K562 (cell line): Measurements from ENCODE around the gene ICAM1. TPM values are rescaled to one million over a fixed set of nuclear protein-coding genes. Genes with fewer than 3 reads are reported as not detected.

Experiments used
- BMI1 ChIP-seq: fragments of 150-350 bp; IDR thresholded peaks from 2 replicates; pipeline ENCODE4 v1.6.1; 2014; ENCODE audit warnings: low read length
- CCNT2 ChIP-seq: IDR thresholded peaks from 2 replicates; pipeline ENCODE4 v1.6.1; 2011; ENCODE audit warnings: borderline replicate concordance, low read depth, mild to moderate bottlenecking, moderate library complexity, mixed read lengths, low read length; ENCODE audit not compliant: insufficient read length; ENCODE audit errors: extremely low read depth
- COPS2 ChIP-seq: fragments of 450-650 bp; conservative IDR thresholded peaks from 2 replicates; pipeline ENCODE4 v1.6.1; 2016; ENCODE audit warnings: mild to moderate bottlenecking, moderate library complexity
- EHMT2 ChIP-seq: fragments of 450-650 bp; IDR thresholded peaks from 2 replicates; pipeline ENCODE4 v1.6.1; 2018; ENCODE audit warnings: antibody characterized with exemption
- FOXA1 ChIP-seq: fragments of 450-650 bp; IDR thresholded peaks from 2 replicates; pipeline ENCODE4 v1.6.1; 2016; ENCODE audit warnings: mild to moderate bottlenecking, borderline replicate concordance
- HMG20B ChIP-seq: fragments of 250-450 bp; sonication (Bioruptor Pico); IDR thresholded peaks from 2 replicates; pipeline ENCODE4 v1.5.0; 2021; ENCODE audit warnings: mild to moderate bottlenecking
- HSF4 ChIP-seq: fragments of 250-450 bp; sonication (Bioruptor Pico); IDR thresholded peaks from 2 replicates; pipeline ENCODE4 v2.1.2; 2022; ENCODE audit warnings: mild to moderate bottlenecking, moderate library complexity, borderline replicate concordance
- POLR2H ChIP-seq: IDR thresholded peaks from 2 replicates; pipeline ENCODE4 v1.6.1; 2016; ENCODE audit warnings: missing genetic modification characterization, low read depth, mild to moderate bottlenecking, control low read depth, missing compliant biosample characterization, moderate library complexity
- PYGO2 ChIP-seq: fragments of 450-650 bp; IDR thresholded peaks from 2 replicates; pipeline ENCODE4 v1.6.1; 2016; ENCODE audit warnings: mild to moderate bottlenecking, missing genetic modification characterization, moderate library complexity, missing compliant biosample characterization
- THRAP3 ChIP-seq: fragments of 450-650 bp; IDR thresholded peaks from 2 replicates; pipeline ENCODE4 v1.6.1; 2016; ENCODE audit warnings: mild to moderate bottlenecking, inconsistent platforms, borderline replicate concordance
- ZNF143 ChIP-seq: sonication (generic); formaldehyde crosslinking; IDR thresholded peaks from 2 replicates; pipeline ENCODE4 v1.9.0; 2022; ENCODE audit warnings: mild to moderate bottlenecking, missing genetic modification reagents
- ZNF695 ChIP-seq: fragments of 450-650 bp; formaldehyde crosslinking; IDR thresholded peaks from 2 replicates; pipeline ENCODE4 v1.4.0; 2020; ENCODE audit warnings: mild to moderate bottlenecking, moderate library complexity
- ZNF780A ChIP-seq: fragments of 250-450 bp; sonication (Bioruptor Pico); IDR thresholded peaks from 2 replicates; pipeline ENCODE4 v1.5.0; 2021; ENCODE audit warnings: mild to moderate bottlenecking
- polyA plus RNA-seq, 8 experiments: library from polyadenylated mRNA; depleted of rRNA in 4 of 8; stranded (reverse) in 5 of 8; unstranded in 3 of 8; fragments of >200 nt; fragmentation: Nextera tagmentation in 2 of 8; fragmentation: Illumina TruSeq in 1 of 8; extraction: Ambion mirVana in 2 of 8; extraction: Trizol in 1 of 8; gene quantifications; 2 replicates each; pipeline versions ENCODE4 v1.2.1 to v1.2.3, GENCODE V29; 2011 to 2014; ENCODE audit warnings: inconsistent platforms in 1 of 8, missing spikeins in 1 of 8
- total RNA-seq, 7 experiments: library from RNA; depleted of rRNA in 6 of 7; stranded (reverse); fragments of >200 nt in 6 of 7; fragmentation: Illumina TruSeq in 2 of 7; extraction: Trizol in 2 of 7; gene quantifications; 2 replicates each; pipeline versions ENCODE4 v1.2.1 to v1.2.3, GENCODE V29; 2011 to 2021; ENCODE audit warnings: low replicate concordance in 1 of 7
- TF ChIP-seq, protein P1 (sequence below): fragments of 450-650 bp; formaldehyde crosslinking; conservative IDR thresholded peaks from 2 replicates; pipeline ENCODE4 v1.4.0; 2022; ENCODE audit warnings: mild to moderate bottlenecking, missing genetic modification characterization
- TF ChIP-seq, protein P2 (sequence below): fragments of 250-450 bp; sonication (Bioruptor Pico); IDR thresholded peaks from 2 replicates; pipeline ENCODE4 v1.8.0; 2021; ENCODE audit warnings: mild to moderate bottlenecking, moderate library complexity
- TF ChIP-seq, protein P3 (sequence below): fragments of 450-650 bp; IDR thresholded peaks from 2 replicates; pipeline ENCODE4 v1.6.1; 2014; ENCODE audit warnings: low read depth, mild to moderate bottlenecking, moderate library complexity, borderline replicate concordance
- TF ChIP-seq, protein P4 (sequence below): fragments of 250-450 bp; sonication (Bioruptor Pico); IDR thresholded peaks from 2 replicates; pipeline ENCODE4 v1.5.0; 2021
- TF ChIP-seq, protein P5 (sequence below): sonication (generic); formaldehyde crosslinking; IDR thresholded peaks from 2 replicates; pipeline ENCODE4 v1.8.0; 2022; ENCODE audit warnings: missing genetic modification reagents, mild to moderate bottlenecking, moderate library complexity, borderline replicate concordance
- TF ChIP-seq, protein P6 (sequence below): fragments of 450-650 bp; IDR thresholded peaks from 2 replicates; pipeline ENCODE4 v1.6.1; 2016; ENCODE audit warnings: low read depth, mild to moderate bottlenecking, moderate library complexity
- TF ChIP-seq, protein P7 (sequence below): sonication (generic); formaldehyde crosslinking; IDR thresholded peaks from 2 replicates; pipeline ENCODE4 v1.8.1; 2022; ENCODE audit warnings: missing genetic modification reagents

The ICAM1 gene
- total and polyA plus RNA-seq, 9 of the 15 experiments (the other 6 are each of a cell fraction or from before 2014, with no cell fraction given): 2.3 to 24.4 (median 13.4) TPM

DNA sequence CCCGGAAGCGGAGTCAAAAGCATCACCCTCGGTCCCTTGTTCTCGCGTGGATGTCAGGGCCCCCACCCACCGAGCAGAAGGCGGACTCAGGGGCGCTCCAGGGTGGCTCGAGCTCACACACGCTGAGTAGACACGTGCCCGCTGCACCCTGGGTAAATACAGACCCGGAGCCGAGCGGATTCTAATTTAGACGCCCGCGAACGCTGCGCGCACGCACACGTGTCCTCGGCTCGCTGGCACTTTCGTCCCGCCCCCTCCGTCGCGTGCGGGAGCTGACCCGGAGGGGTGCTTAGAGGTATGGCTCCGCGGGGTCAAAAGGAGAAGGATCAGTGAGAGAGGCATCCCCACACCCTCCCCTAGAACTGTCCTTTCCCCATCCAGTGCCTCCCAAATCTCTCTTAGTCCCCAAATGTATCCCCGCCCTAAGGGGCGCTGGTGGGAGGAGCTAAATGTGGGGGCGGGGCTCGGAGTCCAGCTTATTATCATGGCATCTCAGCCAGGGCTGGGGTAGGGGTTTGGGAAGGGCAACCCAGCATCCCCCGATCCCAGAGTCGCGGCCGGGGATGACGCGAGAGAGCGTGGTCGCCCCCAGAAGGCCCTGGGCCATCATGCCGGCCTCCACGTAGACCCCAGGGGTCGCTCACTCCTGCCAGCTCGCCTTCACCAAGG lies 18.4 kb downstream of the ICAM1 start (continued):
- no peak for TF ChIP-seq CCNT2
- TF ChIP-seq POLR2H (tag): peak; percentile 45; the same call in 1 of the 2 replicates
- TF ChIP-seq, protein P1, sequence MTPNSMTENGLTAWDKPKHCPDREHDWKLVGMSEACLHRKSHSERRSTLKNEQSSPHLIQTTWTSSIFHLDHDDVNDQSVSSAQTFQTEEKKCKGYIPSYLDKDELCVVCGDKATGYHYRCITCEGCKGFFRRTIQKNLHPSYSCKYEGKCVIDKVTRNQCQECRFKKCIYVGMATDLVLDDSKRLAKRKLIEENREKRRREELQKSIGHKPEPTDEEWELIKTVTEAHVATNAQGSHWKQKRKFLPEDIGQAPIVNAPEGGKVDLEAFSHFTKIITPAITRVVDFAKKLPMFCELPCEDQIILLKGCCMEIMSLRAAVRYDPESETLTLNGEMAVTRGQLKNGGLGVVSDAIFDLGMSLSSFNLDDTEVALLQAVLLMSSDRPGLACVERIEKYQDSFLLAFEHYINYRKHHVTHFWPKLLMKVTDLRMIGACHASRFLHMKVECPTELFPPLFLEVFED (CRISPR knock-in tag): no peak
- TF ChIP-seq ZNF780A (CRISPR knock-in tag): no peak
- TF ChIP-seq HMG20B: peak; percentile 35; the same call in 1 of the 2 replicates
- TF ChIP-seq, protein P2, sequence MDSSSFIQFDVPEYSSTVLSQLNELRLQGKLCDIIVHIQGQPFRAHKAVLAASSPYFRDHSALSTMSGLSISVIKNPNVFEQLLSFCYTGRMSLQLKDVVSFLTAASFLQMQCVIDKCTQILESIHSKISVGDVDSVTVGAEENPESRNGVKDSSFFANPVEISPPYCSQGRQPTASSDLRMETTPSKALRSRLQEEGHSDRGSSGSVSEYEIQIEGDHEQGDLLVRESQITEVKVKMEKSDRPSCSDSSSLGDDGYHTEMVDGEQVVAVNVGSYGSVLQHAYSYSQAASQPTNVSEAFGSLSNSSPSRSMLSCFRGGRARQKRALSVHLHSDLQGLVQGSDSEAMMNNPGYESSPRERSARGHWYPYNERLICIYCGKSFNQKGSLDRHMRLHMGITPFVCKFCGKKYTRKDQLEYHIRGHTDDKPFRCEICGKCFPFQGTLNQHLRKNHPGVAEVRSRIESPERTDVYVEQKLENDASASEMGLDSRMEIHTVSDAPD (CRISPR knock-in tag): no peak
- TF ChIP-seq, protein P3, sequence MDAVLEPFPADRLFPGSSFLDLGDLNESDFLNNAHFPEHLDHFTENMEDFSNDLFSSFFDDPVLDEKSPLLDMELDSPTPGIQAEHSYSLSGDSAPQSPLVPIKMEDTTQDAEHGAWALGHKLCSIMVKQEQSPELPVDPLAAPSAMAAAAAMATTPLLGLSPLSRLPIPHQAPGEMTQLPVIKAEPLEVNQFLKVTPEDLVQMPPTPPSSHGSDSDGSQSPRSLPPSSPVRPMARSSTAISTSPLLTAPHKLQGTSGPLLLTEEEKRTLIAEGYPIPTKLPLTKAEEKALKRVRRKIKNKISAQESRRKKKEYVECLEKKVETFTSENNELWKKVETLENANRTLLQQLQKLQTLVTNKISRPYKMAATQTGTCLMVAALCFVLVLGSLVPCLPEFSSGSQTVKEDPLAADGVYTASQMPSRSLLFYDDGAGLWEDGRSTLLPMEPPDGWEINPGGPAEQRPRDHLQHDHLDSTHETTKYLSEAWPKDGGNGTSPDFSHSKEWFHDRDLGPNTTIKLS: peak; percentile 82; the same call in 1 of the 2 replicates
- TF ChIP-seq HSF4 (CRISPR knock-in tag): peak; percentile 33; the same call in 1 of the 2 replicates
- TF ChIP-seq THRAP3: no peak
- TF ChIP-seq ZNF143 (CRISPR knock-in tag): peak; percentile 67; the same call in 1 of the 2 replicates
- TF ChIP-seq, protein P4, sequence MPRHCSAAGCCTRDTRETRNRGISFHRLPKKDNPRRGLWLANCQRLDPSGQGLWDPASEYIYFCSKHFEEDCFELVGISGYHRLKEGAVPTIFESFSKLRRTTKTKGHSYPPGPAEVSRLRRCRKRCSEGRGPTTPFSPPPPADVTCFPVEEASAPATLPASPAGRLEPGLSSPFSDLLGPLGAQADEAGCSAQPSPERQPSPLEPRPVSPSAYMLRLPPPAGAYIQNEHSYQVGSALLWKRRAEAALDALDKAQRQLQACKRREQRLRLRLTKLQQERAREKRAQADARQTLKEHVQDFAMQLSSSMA (CRISPR knock-in tag): 0 out of 2 replicates have a peak, but pooled peaks have one; percentile 10
- no peak for TF ChIP-seq ZNF695 (CRISPR knock-in tag)
- TF ChIP-seq, protein P5, sequence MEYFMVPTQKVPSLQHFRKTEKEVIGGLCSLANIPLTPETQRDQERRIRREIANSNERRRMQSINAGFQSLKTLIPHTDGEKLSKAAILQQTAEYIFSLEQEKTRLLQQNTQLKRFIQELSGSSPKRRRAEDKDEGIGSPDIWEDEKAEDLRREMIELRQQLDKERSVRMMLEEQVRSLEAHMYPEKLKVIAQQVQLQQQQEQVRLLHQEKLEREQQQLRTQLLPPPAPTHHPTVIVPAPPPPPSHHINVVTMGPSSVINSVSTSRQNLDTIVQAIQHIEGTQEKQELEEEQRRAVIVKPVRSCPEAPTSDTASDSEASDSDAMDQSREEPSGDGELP: peak; percentile 70; the same call in 1 of the 2 replicates
- TF ChIP-seq BMI1: no peak
- no peak for TF ChIP-seq COPS2
- no peak for TF ChIP-seq EHMT2
- TF ChIP-seq, protein P6, sequence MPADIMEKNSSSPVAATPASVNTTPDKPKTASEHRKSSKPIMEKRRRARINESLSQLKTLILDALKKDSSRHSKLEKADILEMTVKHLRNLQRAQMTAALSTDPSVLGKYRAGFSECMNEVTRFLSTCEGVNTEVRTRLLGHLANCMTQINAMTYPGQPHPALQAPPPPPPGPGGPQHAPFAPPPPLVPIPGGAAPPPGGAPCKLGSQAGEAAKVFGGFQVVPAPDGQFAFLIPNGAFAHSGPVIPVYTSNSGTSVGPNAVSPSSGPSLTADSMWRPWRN: peak; percentile 87
- TF ChIP-seq PYGO2 (tag): no peak
- TF ChIP-seq, protein P7, sequence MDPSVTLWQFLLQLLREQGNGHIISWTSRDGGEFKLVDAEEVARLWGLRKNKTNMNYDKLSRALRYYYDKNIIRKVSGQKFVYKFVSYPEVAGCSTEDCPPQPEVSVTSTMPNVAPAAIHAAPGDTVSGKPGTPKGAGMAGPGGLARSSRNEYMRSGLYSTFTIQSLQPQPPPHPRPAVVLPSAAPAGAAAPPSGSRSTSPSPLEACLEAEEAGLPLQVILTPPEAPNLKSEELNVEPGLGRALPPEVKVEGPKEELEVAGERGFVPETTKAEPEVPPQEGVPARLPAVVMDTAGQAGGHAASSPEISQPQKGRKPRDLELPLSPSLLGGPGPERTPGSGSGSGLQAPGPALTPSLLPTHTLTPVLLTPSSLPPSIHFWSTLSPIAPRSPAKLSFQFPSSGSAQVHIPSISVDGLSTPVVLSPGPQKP (CRISPR knock-in tag): no peak
- TF ChIP-seq FOXA1: no peak
